ENCODE measurements around the gene IL17C. TPM values are rescaled to one million over a fixed set of nuclear protein-coding genes. Genes with fewer than 3 reads are reported as not detected.

The IL17C gene
- total RNA-seq, 1 experiment from 2014 or later: 1.9 TPM

- TF ChIP-seq MAX (CRISPR knock-in tag; IDR thresholded peaks at IDR 0.05): no peak
Measured at GRCh38 chr16:88595101-88595500, 43.3 kb upstream of the IL17C start (continued).

GRCh38 chr16:88595921-88596320 lies 42.5 kb upstream of the IL17C start:
- TF ChIP-seq ETV6 (CRISPR knock-in tag; IDR thresholded peaks at IDR 0.05) (no peak), ZNF138 (CRISPR knock-in tag; conservative IDR thresholded peaks at IDR 0.05) (no peak), ZNF219 (CRISPR knock-in tag; IDR thresholded peaks at IDR 0.05; ENCODE audit: borderline replicate concordance) (no peak), KAT7 (CRISPR knock-in tag; IDR thresholded peaks at IDR 0.05; ENCODE audit: borderline replicate concordance) (no peak), PRRX2 (CRISPR knock-in tag; IDR thresholded peaks at IDR 0.05) (no peak), AR (CRISPR knock-in tag; IDR thresholded peaks at IDR 0.05) (no peak), ATF2 (CRISPR knock-in tag; IDR thresholded peaks at IDR 0.05; ENCODE audit: borderline replicate concordance, low read depth) (no peak), AFF4 (CRISPR knock-in tag; IDR thresholded peaks at IDR 0.05; ENCODE audit: borderline replicate concordance) (no peak), SOX15 (CRISPR knock-in tag; IDR thresholded peaks at IDR 0.05) (no peak), ZNF281 (CRISPR knock-in tag; IDR thresholded peaks at IDR 0.05) (no peak), GABPB1 (CRISPR knock-in tag; IDR thresholded peaks at IDR 0.05) (no peak)
- Mint-ChIP-seq H3K36me3 (peaks cover 38% of the 10 kb centered on the region), H3K4me3 (no peak overlapping the region), H3K27me3 (ENCODE audit: low read depth) (no peaks in the 10 kb centered on the region), H3K4me1 (peaks cover 14% of the 10 kb centered on the region), H3K27ac (no peak overlapping the region), H3K9me3 (no peaks in the 10 kb centered on the region)
- no peak for ATAC-seq
- CTCF ChIA-PET: interaction anchor here (0.5 to 2.8 kb wide), 3 partner anchors 13 to 141 kb away, joined by 4 to 11 read pairs (median 5); no protein-coding TSS in a partner anchor
- POLR2A ChIA-PET: no interaction called here
- DNase-seq (ENCODE audit: low spot score): no peak

- H3K9me3 Mint-ChIP-seq: no peaks in the 10 kb centered on the region
- no peak overlapping the region for H3K27ac Mint-ChIP-seq
- peaks cover 40% of the 10 kb centered on the region for H3K36me3 Mint-ChIP-seq
- H3K27me3 Mint-ChIP-seq (ENCODE audit: low read depth): no peaks in the 10 kb centered on the region
- POLR2A ChIA-PET: no interaction called here
- no peak overlapping the region for H3K4me3 Mint-ChIP-seq
- no peak for DNase-seq (ENCODE audit: low spot score)
- H3K4me1 Mint-ChIP-seq: peaks cover 16% of the 10 kb centered on the region
- no peak for ATAC-seq
- TF ChIP-seq CBFB (CRISPR knock-in tag; IDR thresholded peaks at IDR 0.05; ENCODE audit: low read depth): no peak
- peak; percentile 72 for TF ChIP-seq GABPB1 (CRISPR knock-in tag; IDR thresholded peaks at IDR 0.05)
- TF ChIP-seq HMGA2 (CRISPR knock-in tag; IDR thresholded peaks at IDR 0.05): no peak
- CTCF ChIA-PET: interaction anchor here (0.5 to 1.4 kb wide), 2 partner anchors 37 to 141 kb away, joined by 4 to 5 read pairs; no protein-coding TSS in a partner anchor
Measured at GRCh38 chr16:88596483-88596882, 41.9 kb upstream of the IL17C start.
